Measurements from ENCODE around the gene SLMAP.

GRCh38 chr3:57768595-57768994 is 12.5 kb downstream of the SLMAP start:
- TF ChIP-seq POLR2A (IDR thresholded peaks at IDR 0.05) (no peak), CTCF (IDR thresholded peaks at IDR 0.05) (no peak)

All from uterus (tissue), 2 donors.